Neutrophil (primary cell): ENCODE results near the gene TESPA1.
"Not testable (repeated sequence)": the region's sequence is repeated elsewhere in the genome, so short reads cannot be mapped to it uniquely, and the experiment has no call there.

Source experiments
- H3K27ac ChIP-seq: fragments of 200-600 bp; sonication (generic); 2 replicates; pipeline ENCODE4 v1.5.1; 2016; ENCODE audit warnings: mild to moderate bottlenecking, moderate library complexity
- H3K27me3 ChIP-seq: fragments of 200-600 bp; sonication (generic); 2 replicates; pipeline ENCODE4 v1.6.0; 2016; ENCODE audit warnings: mild to moderate bottlenecking
- H3K36me3 ChIP-seq: fragments of 200-600 bp; sonication (generic); 2 replicates; pipeline ENCODE4 v1.5.1; 2017
- H3K4me1 ChIP-seq, 2 experiments: fragments of 200-600 bp in 1 of 2; sonication (generic) in 1 of 2; 1 replicate in 1 of 2; 2 replicates in 1 of 2; pipeline versions ENCODE4 v1.5.1 to v1.6.1; 2013 to 2016; ENCODE audit warnings: low read depth in 1 of 2, low read length in 1 of 2, mild to moderate bottlenecking in 1 of 2, moderate library complexity in 1 of 2; ENCODE audit not compliant: control insufficient read depth in 1 of 2, insufficient read depth in 1 of 2
- H3K4me3 ChIP-seq, 2 experiments: fragments of 200-600 bp in 1 of 2; sonication (generic) in 1 of 2; 1 replicate in 1 of 2; 2 replicates in 1 of 2; pipeline ENCODE4 v1.5.1; 2013 to 2016; ENCODE audit warnings: low read depth in 1 of 2, low read length in 1 of 2, mild to moderate bottlenecking in 1 of 2, moderate library complexity in 1 of 2
- H3K9me3 ChIP-seq: fragments of 200-600 bp; sonication (generic); 2 replicates; pipeline ENCODE4 v1.5.1; 2016
- CTCF ChIP-seq: fragments of 200-600 bp; sonication (generic); IDR thresholded peaks from 2 replicates; pipeline ENCODE4 v1.5.1; 2016; ENCODE audit warnings: antibody characterized with exemption

Gene TESPA1

GRCh38 chr12:54954228-54954627, 30.3 kb downstream of the TESPA1 start:
- Histone ChIP-seq H3K36me3 (no peaks in the 10 kb centered on the region), H3K4me1 (peaks cover 0 to 10% of the 10 kb centered on the region in 2 experiments), H3K4me3 (no peak overlapping the region), H3K27me3 (no peaks in the 10 kb centered on the region), H3K9me3 (no peaks in the 10 kb centered on the region), H3K27ac (no peak overlapping the region)
- no peak for TF ChIP-seq CTCF

GRCh38 chr12:54950071-54950727, 34.4 kb downstream of the TESPA1 start:
- Histone ChIP-seq H3K4me3 (no peak overlapping the region), H3K27ac (no peak overlapping the region), H3K36me3 (no peaks in the 10 kb centered on the region), H3K9me3 (no peaks in the 10 kb centered on the region), H3K4me1 (peaks cover 0 to 5% of the 10 kb centered on the region in 2 experiments), H3K27me3 (no peaks in the 10 kb centered on the region)
- no peak for TF ChIP-seq CTCF

GRCh38 chr12:54949073-54949711, 35.4 kb downstream of the TESPA1 start:
- no peak overlapping the region for H3K27ac ChIP-seq
- H3K27me3 ChIP-seq = no peaks in the 10 kb centered on the region
- no peaks in the 10 kb centered on the region for H3K36me3 ChIP-seq
- no peaks in the 10 kb centered on the region for H3K9me3 ChIP-seq
- H3K4me1 ChIP-seq = no peaks in the 10 kb centered on the region
- no peak for TF ChIP-seq CTCF
- H3K4me3 ChIP-seq = no peak overlapping the region

- TF ChIP-seq CTCF = no peak
- Histone ChIP-seq H3K27me3 (no peaks in the 10 kb centered on the region), H3K27ac (no peak overlapping the region), H3K9me3 (no peaks in the 10 kb centered on the region), H3K4me1 (no peaks in the 10 kb centered on the region), H3K4me3 (no peak overlapping the region), H3K36me3 (no peaks in the 10 kb centered on the region)
Measured at GRCh38 chr12:54948171-54948570, 36.4 kb downstream of the TESPA1 start.

GRCh38 chr12:54945082-54945481, 39.5 kb downstream of the TESPA1 start:
- H3K27ac ChIP-seq = no peak overlapping the region
- no peaks in the 10 kb centered on the region for H3K9me3 ChIP-seq
- TF ChIP-seq CTCF = no peak

DNA sequence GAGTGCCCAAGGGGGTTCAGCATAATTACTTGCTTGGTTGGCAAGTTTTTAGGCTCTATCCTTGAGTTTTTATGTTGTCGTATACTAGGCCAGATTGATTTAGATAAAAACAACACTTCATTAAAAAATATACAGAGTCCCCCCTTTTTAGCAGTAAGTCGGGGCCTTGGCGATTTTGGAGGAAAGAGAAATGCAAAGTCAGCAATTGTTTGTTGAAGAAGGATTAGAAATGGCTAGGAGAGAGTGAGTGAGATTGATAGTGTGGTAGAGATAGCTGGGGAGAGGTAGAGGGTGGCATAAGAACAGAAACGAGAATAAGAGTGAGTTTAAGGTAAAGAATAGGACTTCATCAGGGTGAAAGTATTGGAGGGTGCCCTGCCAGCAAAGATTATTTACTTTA, 41.3 kb downstream of the TESPA1 start:
- H3K4me1 ChIP-seq = peaks cover 0 to 30% of the 10 kb centered on the region in 2 experiments
- not testable (repeated sequence) for H3K27ac ChIP-seq, H3K36me3 ChIP-seq, H3K4me3 ChIP-seq, H3K9me3 ChIP-seq, H3K27me3 ChIP-seq

More at GRCh38 chr12:54945082-54945481, 39.5 kb downstream of the TESPA1 start:
- Histone ChIP-seq H3K36me3 (no peaks in the 10 kb centered on the region), H3K27me3 (no peaks in the 10 kb centered on the region), H3K4me1 (peaks cover 0 to 12% of the 10 kb centered on the region in 2 experiments), H3K4me3 (no peak overlapping the region)
